ENCODE data around the gene PHF8. TPM values are rescaled to one million over a fixed set of nuclear protein-coding genes. Genes with fewer than 3 reads are reported as not detected.

The PHF8 gene
- total RNA-seq, 2 experiments from 2014 or later: 41.3 to 45.6 TPM

DNA sequence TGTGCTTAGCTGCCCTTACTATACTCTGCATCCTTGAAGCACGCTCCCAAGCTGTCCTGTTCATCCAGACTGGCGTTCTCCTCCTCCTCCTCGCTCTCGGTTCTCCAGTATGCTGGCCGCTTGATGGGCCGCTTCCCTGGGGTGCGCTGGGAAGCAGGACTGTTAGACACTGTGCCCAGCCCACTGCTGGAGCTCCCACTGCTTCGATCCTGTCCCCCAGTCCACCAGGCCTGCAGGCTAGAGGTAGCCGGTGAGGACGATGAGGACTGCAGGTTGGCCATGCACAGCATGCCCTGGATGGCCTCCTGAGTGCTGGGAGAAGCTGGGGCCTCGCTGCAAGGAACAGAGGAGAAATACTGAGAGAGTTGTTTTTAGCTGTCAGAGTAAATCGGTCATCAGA, 59.4 kb downstream of the PHF8 start:
- Mint-ChIP-seq H3K4me1 (ENCODE audit: low read depth) (no peaks in the 10 kb centered on the region), H3K27me3 (no peaks in the 10 kb centered on the region), H3K9me3 (no peaks in the 10 kb centered on the region), H3K4me3 (no peak overlapping the region), H3K27ac (no peak overlapping the region), H3K36me3 (ENCODE audit: low read depth) (peaks cover 26% of the 10 kb centered on the region)
- TF ChIP-seq CTCF (IDR thresholded peaks at IDR 0.05): no peak
- intact Hi-C loops (cut with micrococcal nuclease): no loop called here
- ChIA-PET POLR2A (no interaction called here), CTCF (no interaction called here)
- DNase-seq: no peak
- ATAC-seq: no peak

GRCh38 chrX:53974529-53974928, 69.7 kb downstream of the PHF8 start:
- ChIA-PET POLR2A (no interaction called here), CTCF (no interaction called here)
- H3K27ac Mint-ChIP-seq: no peak overlapping the region
- no peak for TF ChIP-seq CTCF (IDR thresholded peaks at IDR 0.05)
- DNase-seq: no peak
- no peak overlapping the region for H3K4me3 Mint-ChIP-seq
- H3K4me1 Mint-ChIP-seq (ENCODE audit: low read depth): peaks cover 2% of the 10 kb centered on the region
- H3K36me3 Mint-ChIP-seq (ENCODE audit: low read depth): peaks cover 56% of the 10 kb centered on the region
- intact Hi-C loops (cut with micrococcal nuclease): no loop called here
- no peaks in the 10 kb centered on the region for H3K27me3 Mint-ChIP-seq
- H3K9me3 Mint-ChIP-seq: peaks cover 4% of the 10 kb centered on the region
- no peak for ATAC-seq

- ATAC-seq: no peak
- no peak overlapping the region for H3K27ac Mint-ChIP-seq
- intact Hi-C loops (cut with micrococcal nuclease): no loop called here
- H3K4me1 Mint-ChIP-seq (ENCODE audit: low read depth): peaks cover 2% of the 10 kb centered on the region
- peaks cover 58% of the 10 kb centered on the region for H3K36me3 Mint-ChIP-seq (ENCODE audit: low read depth)
- H3K9me3 Mint-ChIP-seq: peaks cover 4% of the 10 kb centered on the region
- no peak for TF ChIP-seq CTCF (IDR thresholded peaks at IDR 0.05)
- ChIA-PET CTCF (no interaction called here), POLR2A (no interaction called here)
- DNase-seq: no peak
- no peak overlapping the region for H3K4me3 Mint-ChIP-seq
- no peaks in the 10 kb centered on the region for H3K27me3 Mint-ChIP-seq
These were observed 74.7 kb downstream of the PHF8 start for GRCh38 chrX:53969540-53969939.

GRCh38 chrX:53950130-53950733, 94.0 kb downstream of the PHF8 start:
- no peaks in the 10 kb centered on the region for H3K27me3 Mint-ChIP-seq
- no peak for TF ChIP-seq CTCF (IDR thresholded peaks at IDR 0.05)
- no peak overlapping the region for H3K4me3 Mint-ChIP-seq
- intact Hi-C loops (cut with micrococcal nuclease): no loop called here
- H3K36me3 Mint-ChIP-seq (ENCODE audit: low read depth): peaks cover 11% of the 10 kb centered on the region
- no peaks in the 10 kb centered on the region for H3K9me3 Mint-ChIP-seq
- ChIA-PET POLR2A (no interaction called here), CTCF (no interaction called here)
- H3K4me1 Mint-ChIP-seq (ENCODE audit: low read depth): no peaks in the 10 kb centered on the region
- no peak for DNase-seq
- ATAC-seq: no peak
- no peak overlapping the region for H3K27ac Mint-ChIP-seq

- Mint-ChIP-seq H3K36me3 (ENCODE audit: low read depth) (peaks cover 36% of the 10 kb centered on the region), H3K27me3 (no peaks in the 10 kb centered on the region), H3K27ac (no peak overlapping the region), H3K4me1 (ENCODE audit: low read depth) (peaks cover 21% of the 10 kb centered on the region), H3K4me3 (no peak overlapping the region), H3K9me3 (no peaks in the 10 kb centered on the region)
- intact Hi-C loops (cut with micrococcal nuclease): no loop called here
- ATAC-seq (no peak), DNase-seq (no peak)
- ChIA-PET POLR2A (no interaction called here), CTCF (no interaction called here)
- no peak for TF ChIP-seq CTCF (IDR thresholded peaks at IDR 0.05)
These were observed 104.1 kb downstream of the PHF8 start for GRCh38 chrX:53940180-53940579.
